Epithelial cell of esophagus (primary cell): ENCODE measurements around the gene GPR153.
A peak's percentile ranks its signal among the peaks of the same experiment; 100 is the strongest.

Experiments
- DNase-seq: peaks from one replicate; pipeline ENCODE4 v3.0.0; 2010; ENCODE audit warnings: low read depth
- H3K4me3 ChIP-seq: 2 replicates; pipeline ENCODE4 v1.5.1; 2011; ENCODE audit warnings: mild to moderate bottlenecking, low read length, control low read depth
- CTCF ChIP-seq: IDR thresholded peaks from 2 replicates; pipeline ENCODE4 v1.5.1; 2011; ENCODE audit warnings: low read depth, mild to moderate bottlenecking, low read length, control low read depth, inconsistent platforms; ENCODE audit not compliant: insufficient read depth; ENCODE audit errors: missing control alignments

GPR153 gene

GRCh38 chr1:6263716-6264115, 2.8 kb upstream of the GPR153 start:
- no peak for DNase-seq
- H3K4me3 ChIP-seq, result no peak overlapping the region
- TF ChIP-seq CTCF, result no peak

- H3K4me3 ChIP-seq, result no peak overlapping the region
- no peak for TF ChIP-seq CTCF
- DNase-seq, result no peak
Measured at GRCh38 chr1:6262555-6263420, 1.9 kb upstream of the GPR153 start.

GRCh38 chr1:6261615-6261995, 707 bp upstream of the GPR153 start:
- no peak overlapping the region for H3K4me3 ChIP-seq
- no peak for DNase-seq

GRCh38 chr1:6260433-6260934, 414 bp downstream of the GPR153 start:
- peak overlapping the region; percentile 56 for H3K4me3 ChIP-seq
- TF ChIP-seq CTCF, result no peak
- no peak for DNase-seq

More at GRCh38 chr1:6261615-6261995, 707 bp upstream of the GPR153 start:
- TF ChIP-seq CTCF, result no peak

- peak overlapping the region; percentile 56 for H3K4me3 ChIP-seq
- no peak for TF ChIP-seq CTCF
- DNase-seq, result peak; percentile 91
Measured at GRCh38 chr1:6259491-6260362, 1.2 kb downstream of the GPR153 start.

GRCh38 chr1:6258675-6259074, 2.2 kb downstream of the GPR153 start:
- peak; percentile 93 for DNase-seq
- H3K4me3 ChIP-seq, result no peak overlapping the region
- TF ChIP-seq CTCF, result no peak
